Measurements from ENCODE around the gene CDC25A. TPM values are rescaled to one million over a fixed set of nuclear protein-coding genes. Genes with fewer than 3 reads are reported as not detected.
A peak's percentile ranks its signal among the peaks of the same experiment; 100 is the strongest.

CDC25A gene
- total and polyA plus RNA-seq, 4 donors: 7.4 to 9.7 (median 7.7) TPM

- Histone ChIP-seq H3K36me3 (ENCODE audit: control insufficient read depth, insufficient read depth, low read length) (no peaks in the 10 kb centered on the region), H3K27me3 (ENCODE audit: control insufficient read depth, insufficient read depth, low read length) (no peaks in the 10 kb centered on the region), H3K9me3 (ENCODE audit: control insufficient read depth, insufficient read depth, low read length) (no peaks in the 10 kb centered on the region), H3K4me3 (ENCODE audit: low read depth, low read length) (no peak overlapping the region), H3K27ac (ENCODE audit: low read depth, low read length) (peak overlapping the region; percentile 64), H3K4me1 (ENCODE audit: control insufficient read depth, insufficient read depth, low read length) (peaks cover 10% of the 10 kb centered on the region)
- WGBS (ENCODE audit: insufficient coverage): 20% methylated on average over 3 of the region's 8 CpGs
- DNase-seq (ENCODE audit: low read depth in 4 of 6, low spot score in 6 of 6): no peak
Observed at GRCh38 chr3:48135552-48136495, 52.4 kb downstream of the CDC25A start.

- peak overlapping the region; percentile 89 for H3K27ac ChIP-seq (ENCODE audit: low read depth, low read length)
- H3K27me3 ChIP-seq (ENCODE audit: control insufficient read depth, insufficient read depth, low read length): no peaks in the 10 kb centered on the region
- peaks cover 15% of the 10 kb centered on the region for H3K4me1 ChIP-seq (ENCODE audit: control insufficient read depth, insufficient read depth, low read length)
- H3K9me3 ChIP-seq (ENCODE audit: control insufficient read depth, insufficient read depth, low read length): no peaks in the 10 kb centered on the region
- peak; percentile 15 to 87 (median 44) for DNase-seq (ENCODE audit: low read depth in 4 of 6, low spot score in 6 of 6)
- WGBS (ENCODE audit: insufficient coverage): 18% methylated on average over 8 of the region's 8 CpGs
- no peaks in the 10 kb centered on the region for H3K36me3 ChIP-seq (ENCODE audit: control insufficient read depth, insufficient read depth, low read length)
- no peak overlapping the region for H3K4me3 ChIP-seq (ENCODE audit: low read depth, low read length)
Observed at GRCh38 chr3:48130321-48130904, 57.8 kb downstream of the CDC25A start.

GRCh38 chr3:48129921-48130320, 58.3 kb downstream of the CDC25A start:
- peaks cover 15% of the 10 kb centered on the region for H3K4me1 ChIP-seq (ENCODE audit: control insufficient read depth, insufficient read depth, low read length)
- H3K36me3 ChIP-seq (ENCODE audit: control insufficient read depth, insufficient read depth, low read length): no peaks in the 10 kb centered on the region
- WGBS (ENCODE audit: insufficient coverage): 20% methylated on average over 1 of the region's 2 CpGs
- H3K9me3 ChIP-seq (ENCODE audit: control insufficient read depth, insufficient read depth, low read length): no peaks in the 10 kb centered on the region
- H3K4me3 ChIP-seq (ENCODE audit: low read depth, low read length): no peak overlapping the region
- H3K27ac ChIP-seq (ENCODE audit: low read depth, low read length): peak overlapping the region; percentile 89
- no peaks in the 10 kb centered on the region for H3K27me3 ChIP-seq (ENCODE audit: control insufficient read depth, insufficient read depth, low read length)
- no peak for DNase-seq (ENCODE audit: low read depth in 4 of 6, low spot score in 6 of 6)

GRCh38 chr3:48128774-48129173, 59.4 kb downstream of the CDC25A start:
- no peak overlapping the region for H3K27ac ChIP-seq (ENCODE audit: low read depth, low read length)
- peaks cover 15% of the 10 kb centered on the region for H3K4me1 ChIP-seq (ENCODE audit: control insufficient read depth, insufficient read depth, low read length)
- no peaks in the 10 kb centered on the region for H3K36me3 ChIP-seq (ENCODE audit: control insufficient read depth, insufficient read depth, low read length)
- no peaks in the 10 kb centered on the region for H3K27me3 ChIP-seq (ENCODE audit: control insufficient read depth, insufficient read depth, low read length)
- H3K9me3 ChIP-seq (ENCODE audit: control insufficient read depth, insufficient read depth, low read length): no peaks in the 10 kb centered on the region
- DNase-seq (ENCODE audit: low read depth in 4 of 6, low spot score in 6 of 6): no peak
- H3K4me3 ChIP-seq (ENCODE audit: low read depth, low read length): no peak overlapping the region
- no CpG with 5 or more reads among the region's 1 CpG for WGBS (ENCODE audit: insufficient coverage)

DNA sequence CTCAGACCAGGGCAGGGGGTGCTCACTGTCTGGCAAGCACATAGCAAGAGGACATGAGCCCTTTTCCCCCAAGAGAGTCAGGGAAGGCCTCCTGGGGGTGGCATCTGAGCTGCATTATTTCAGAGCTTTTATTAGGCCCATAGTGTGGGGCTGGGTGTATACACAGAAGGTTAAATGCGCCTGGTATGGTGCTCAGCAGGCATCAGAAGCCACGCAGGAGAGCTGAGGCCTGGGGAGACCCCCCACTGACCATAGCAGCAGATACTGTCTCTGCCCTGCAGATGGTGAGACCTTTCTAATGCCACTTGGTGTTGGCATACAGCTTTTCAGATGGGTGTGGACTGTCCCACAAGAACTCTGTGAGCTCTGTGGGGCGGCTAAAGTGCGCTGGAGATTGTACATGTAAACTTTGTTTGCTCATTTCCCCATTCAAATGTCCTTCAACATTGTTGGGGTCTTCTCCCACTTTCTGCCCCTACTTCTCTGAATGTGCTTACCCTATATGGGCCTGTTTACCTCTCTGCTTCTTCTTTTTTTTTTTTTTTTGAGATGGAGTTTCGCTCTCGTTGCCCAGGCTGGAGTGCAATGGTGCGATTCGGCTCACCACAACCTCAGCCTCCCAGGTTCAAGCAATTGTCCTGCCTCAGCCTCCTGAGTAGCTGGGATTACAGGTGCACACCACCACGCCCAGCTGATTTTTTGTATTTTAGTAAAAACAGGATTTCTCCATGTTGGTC, 62.2 kb downstream of the CDC25A start:
- H3K4me3 ChIP-seq (ENCODE audit: low read depth, low read length): no peak overlapping the region
- DNase-seq (ENCODE audit: low read depth in 4 of 6, low spot score in 6 of 6): no peak
- H3K27ac ChIP-seq (ENCODE audit: low read depth, low read length): no peak overlapping the region
- H3K36me3 ChIP-seq (ENCODE audit: control insufficient read depth, insufficient read depth, low read length): no peaks in the 10 kb centered on the region
- H3K9me3 ChIP-seq (ENCODE audit: control insufficient read depth, insufficient read depth, low read length): no peaks in the 10 kb centered on the region
- H3K4me1 ChIP-seq (ENCODE audit: control insufficient read depth, insufficient read depth, low read length): peaks cover 10% of the 10 kb centered on the region
- WGBS (ENCODE audit: insufficient coverage): 96% methylated on average over 7 of the region's 9 CpGs
- no peaks in the 10 kb centered on the region for H3K27me3 ChIP-seq (ENCODE audit: control insufficient read depth, insufficient read depth, low read length)

DNA sequence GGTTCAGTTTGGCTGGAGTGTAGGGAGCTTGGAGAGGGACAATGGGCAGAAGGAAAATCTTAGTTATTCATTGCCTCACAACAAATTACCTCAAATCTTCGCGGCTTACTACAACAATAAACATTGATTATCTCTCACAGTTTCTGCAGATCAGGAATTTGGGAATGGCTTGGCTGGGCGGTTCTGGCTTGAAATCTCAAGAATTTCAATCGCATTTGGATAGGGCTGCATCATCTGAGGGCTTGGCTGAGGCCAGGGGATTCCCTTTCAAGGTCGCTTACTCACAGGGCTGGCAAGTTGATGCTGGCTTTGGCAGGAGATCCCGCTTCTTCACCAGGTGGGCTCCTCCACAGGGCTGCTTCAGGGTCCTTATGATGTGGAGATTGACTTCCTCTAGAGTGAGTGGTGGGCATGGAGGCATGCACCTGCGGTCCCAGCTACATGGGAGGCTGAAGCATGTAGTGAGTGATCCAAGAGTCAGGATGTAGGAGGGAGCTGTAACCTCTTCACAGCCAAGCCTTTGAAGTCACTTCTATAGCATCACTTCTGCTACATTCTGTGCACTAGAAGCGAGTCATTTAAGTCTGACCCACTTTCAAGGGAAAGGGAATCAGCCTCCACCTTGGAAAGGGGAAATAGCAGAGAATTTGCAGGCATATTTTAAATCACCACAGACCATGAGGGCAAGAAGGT, 63.1 kb downstream of the CDC25A start:
- Histone ChIP-seq H3K4me1 (ENCODE audit: control insufficient read depth, insufficient read depth, low read length) (peaks cover under 1% of the 10 kb centered on the region), H3K27me3 (ENCODE audit: control insufficient read depth, insufficient read depth, low read length) (no peaks in the 10 kb centered on the region), H3K27ac (ENCODE audit: low read depth, low read length) (no peak overlapping the region), H3K9me3 (ENCODE audit: control insufficient read depth, insufficient read depth, low read length) (no peaks in the 10 kb centered on the region), H3K4me3 (ENCODE audit: low read depth, low read length) (no peak overlapping the region), H3K36me3 (ENCODE audit: control insufficient read depth, insufficient read depth, low read length) (no peaks in the 10 kb centered on the region)
- WGBS (ENCODE audit: insufficient coverage): 71% methylated on average over 4 of the region's 8 CpGs
- no peak for DNase-seq (ENCODE audit: low read depth in 4 of 6, low spot score in 6 of 6)

GRCh38 chr3:48123346-48123745, 64.9 kb downstream of the CDC25A start:
- no peak for DNase-seq (ENCODE audit: low read depth in 4 of 6, low spot score in 6 of 6)
- H3K9me3 ChIP-seq (ENCODE audit: control insufficient read depth, insufficient read depth, low read length): no peaks in the 10 kb centered on the region
- H3K27me3 ChIP-seq (ENCODE audit: control insufficient read depth, insufficient read depth, low read length): no peaks in the 10 kb centered on the region
- H3K36me3 ChIP-seq (ENCODE audit: control insufficient read depth, insufficient read depth, low read length): no peaks in the 10 kb centered on the region
- H3K27ac ChIP-seq (ENCODE audit: low read depth, low read length): no peak overlapping the region
- H3K4me1 ChIP-seq (ENCODE audit: control insufficient read depth, insufficient read depth, low read length): no peaks in the 10 kb centered on the region
- 71% methylated on average over 1 of the region's 6 CpGs for WGBS (ENCODE audit: insufficient coverage)
- H3K4me3 ChIP-seq (ENCODE audit: low read depth, low read length): no peak overlapping the region

GRCh38 chr3:48122504-48122903, 65.7 kb downstream of the CDC25A start:
- Histone ChIP-seq H3K27ac (ENCODE audit: low read depth, low read length) (no peak overlapping the region), H3K36me3 (ENCODE audit: control insufficient read depth, insufficient read depth, low read length) (no peaks in the 10 kb centered on the region), H3K9me3 (ENCODE audit: control insufficient read depth, insufficient read depth, low read length) (no peaks in the 10 kb centered on the region), H3K27me3 (ENCODE audit: control insufficient read depth, insufficient read depth, low read length) (no peaks in the 10 kb centered on the region), H3K4me3 (ENCODE audit: low read depth, low read length) (no peak overlapping the region), H3K4me1 (ENCODE audit: control insufficient read depth, insufficient read depth, low read length) (no peaks in the 10 kb centered on the region)
- WGBS (ENCODE audit: insufficient coverage): 94% methylated on average over 3 of the region's 5 CpGs
- DNase-seq (ENCODE audit: low read depth in 4 of 6, low spot score in 6 of 6): no peak

DNA sequence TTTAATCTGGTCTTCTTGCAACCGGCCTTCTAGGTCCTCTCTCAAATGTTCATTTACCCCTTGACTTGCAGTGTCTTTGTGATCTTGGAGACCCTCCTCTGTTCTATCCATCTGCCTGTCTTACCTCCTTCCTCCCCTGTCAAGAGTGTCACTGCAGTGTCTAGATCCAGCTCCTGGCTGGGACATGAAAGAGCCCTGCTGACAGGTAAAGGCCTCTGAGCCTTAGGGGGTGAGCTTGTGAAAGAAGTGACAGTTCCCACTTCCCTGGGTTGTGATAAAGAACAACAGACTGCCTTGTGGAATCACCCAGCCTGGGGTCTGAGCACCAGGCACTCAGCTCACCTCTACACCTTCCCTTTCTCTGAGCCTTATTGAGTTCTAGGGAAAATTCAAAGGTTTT, 68.0 kb downstream of the CDC25A start:
- H3K27me3 ChIP-seq (ENCODE audit: control insufficient read depth, insufficient read depth, low read length): no peaks in the 10 kb centered on the region
- no peaks in the 10 kb centered on the region for H3K9me3 ChIP-seq (ENCODE audit: control insufficient read depth, insufficient read depth, low read length)
- no peak overlapping the region for H3K27ac ChIP-seq (ENCODE audit: low read depth, low read length)
- H3K4me1 ChIP-seq (ENCODE audit: control insufficient read depth, insufficient read depth, low read length): no peaks in the 10 kb centered on the region
- no peak overlapping the region for H3K4me3 ChIP-seq (ENCODE audit: low read depth, low read length)
- no CpG with 5 or more reads among the region's 1 CpG for WGBS (ENCODE audit: insufficient coverage)
- DNase-seq (ENCODE audit: low read depth in 4 of 6, low spot score in 6 of 6): no peak
- H3K36me3 ChIP-seq (ENCODE audit: control insufficient read depth, insufficient read depth, low read length): no peaks in the 10 kb centered on the region

All from spinal cord (tissue), 10 donors.